LNCaP clone FGC (cell line): Measurements from ENCODE around the gene NEB.

Experiments used
- DNase-seq: peaks from one replicate; pipeline ENCODE4 v3.0.0-alpha.2; 2011; ENCODE audit warnings: low read depth
- H3K4me3 ChIP-seq: 2 replicates; pipeline ENCODE4 v1.5.1; 2011; ENCODE audit warnings: mild to moderate bottlenecking, low read depth, low read length, control low read depth
- TF ChIP-seq, protein P1 (sequence below): IDR thresholded peaks from 2 replicates; pipeline ENCODE4 v1.5.1; 2012; ENCODE audit warnings: mild to moderate bottlenecking; ENCODE audit not compliant: control insufficient read depth, insufficient read depth; ENCODE audit errors: extremely low read depth

NEB gene

DNA sequence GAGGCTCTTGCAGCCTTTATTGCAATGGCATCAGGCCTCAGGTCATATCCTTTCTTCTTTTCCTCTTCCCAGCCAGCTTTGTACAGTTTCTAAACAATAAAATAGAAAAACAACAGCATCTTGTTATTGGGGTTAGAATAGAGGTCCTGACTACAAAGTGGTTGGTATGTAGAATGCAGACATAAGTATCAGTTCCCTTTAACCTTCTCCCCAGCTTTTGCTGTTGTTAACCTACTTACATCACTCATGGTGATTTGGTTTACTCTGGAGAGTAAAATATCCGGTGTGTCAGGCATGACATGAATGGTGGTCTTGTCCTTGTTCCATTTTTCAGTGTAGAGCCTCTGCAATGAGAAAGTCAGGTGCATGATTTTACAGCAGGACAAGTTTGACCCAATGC, 69.8 kb downstream of the NEB start:
- TF ChIP-seq, protein P1, sequence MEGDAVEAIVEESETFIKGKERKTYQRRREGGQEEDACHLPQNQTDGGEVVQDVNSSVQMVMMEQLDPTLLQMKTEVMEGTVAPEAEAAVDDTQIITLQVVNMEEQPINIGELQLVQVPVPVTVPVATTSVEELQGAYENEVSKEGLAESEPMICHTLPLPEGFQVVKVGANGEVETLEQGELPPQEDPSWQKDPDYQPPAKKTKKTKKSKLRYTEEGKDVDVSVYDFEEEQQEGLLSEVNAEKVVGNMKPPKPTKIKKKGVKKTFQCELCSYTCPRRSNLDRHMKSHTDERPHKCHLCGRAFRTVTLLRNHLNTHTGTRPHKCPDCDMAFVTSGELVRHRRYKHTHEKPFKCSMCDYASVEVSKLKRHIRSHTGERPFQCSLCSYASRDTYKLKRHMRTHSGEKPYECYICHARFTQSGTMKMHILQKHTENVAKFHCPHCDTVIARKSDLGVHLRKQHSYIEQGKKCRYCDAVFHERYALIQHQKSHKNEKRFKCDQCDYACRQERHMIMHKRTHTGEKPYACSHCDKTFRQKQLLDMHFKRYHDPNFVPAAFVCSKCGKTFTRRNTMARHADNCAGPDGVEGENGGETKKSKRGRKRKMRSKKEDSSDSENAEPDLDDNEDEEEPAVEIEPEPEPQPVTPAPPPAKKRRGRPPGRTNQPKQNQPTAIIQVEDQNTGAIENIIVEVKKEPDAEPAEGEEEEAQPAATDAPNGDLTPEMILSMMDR = no peak
- no peak for DNase-seq

DNA sequence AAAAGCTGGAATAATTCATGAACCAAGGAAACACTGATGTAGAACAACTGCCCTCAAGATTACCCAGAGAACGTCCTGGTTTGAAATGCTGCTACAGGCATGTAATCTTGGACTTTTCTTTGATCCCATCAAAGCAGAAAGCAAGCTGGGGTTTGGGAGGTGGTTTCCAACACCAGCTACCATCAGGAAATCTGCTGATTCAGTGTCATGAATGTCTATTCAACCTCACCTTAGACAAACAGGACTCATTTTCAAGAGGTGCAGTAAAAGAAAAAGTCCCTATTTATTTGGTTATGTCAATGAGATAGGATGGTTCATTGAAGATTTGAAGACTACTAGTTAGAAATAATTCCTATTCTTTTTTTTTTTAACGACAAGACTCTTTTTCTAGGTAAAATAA, 72.7 kb downstream of the NEB start:
- H3K4me3 ChIP-seq = no peak overlapping the region
- no peak for DNase-seq
- TF ChIP-seq, protein P1 = no peak

More for the DNA sequence above, 69.8 kb downstream of the NEB start:
- no peak overlapping the region for H3K4me3 ChIP-seq

DNA sequence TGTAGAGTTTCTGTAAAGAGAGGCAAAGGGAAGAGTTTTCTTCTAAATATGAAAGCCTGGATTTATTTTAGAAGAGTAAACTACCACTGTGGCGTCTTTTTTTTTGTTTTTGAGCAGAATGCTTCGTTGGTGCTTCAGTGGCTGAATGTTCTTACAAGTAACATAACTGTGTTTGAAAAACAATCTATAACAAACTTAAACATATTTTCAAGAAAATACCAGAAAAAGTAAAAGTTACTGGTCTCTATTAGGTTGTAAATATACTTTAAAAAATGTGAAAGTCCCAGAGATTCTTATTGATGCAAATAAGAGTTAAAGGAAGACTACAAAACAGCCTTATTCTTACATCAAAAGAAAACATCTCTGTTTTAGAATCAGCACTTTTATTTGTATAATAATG, 76.2 kb downstream of the NEB start:
- TF ChIP-seq, protein P1 = no peak
- no peak for DNase-seq
- no peak overlapping the region for H3K4me3 ChIP-seq

DNA sequence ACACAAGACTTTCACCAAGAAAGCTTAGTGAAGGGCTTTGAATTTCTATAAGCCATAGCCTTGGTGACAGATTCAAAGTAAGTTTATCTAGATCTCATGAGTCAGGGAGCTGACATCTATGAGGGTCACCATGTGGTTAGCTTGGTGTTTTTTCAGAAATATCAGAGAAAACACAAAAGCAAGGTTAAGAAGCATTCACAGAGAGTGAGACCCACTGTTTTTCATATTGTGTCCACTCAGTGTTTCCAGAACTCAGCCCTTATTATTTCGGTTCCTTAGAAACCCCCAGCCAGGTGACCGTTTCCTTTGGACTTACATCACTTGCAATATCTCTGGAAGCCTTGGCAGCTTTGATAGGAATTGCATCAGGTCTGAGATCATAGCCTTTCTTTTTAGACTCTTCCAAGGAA, 76.6 kb downstream of the NEB start:
- H3K4me3 ChIP-seq = no peak overlapping the region
- TF ChIP-seq, protein P1 = no peak
- DNase-seq = no peak

DNA sequence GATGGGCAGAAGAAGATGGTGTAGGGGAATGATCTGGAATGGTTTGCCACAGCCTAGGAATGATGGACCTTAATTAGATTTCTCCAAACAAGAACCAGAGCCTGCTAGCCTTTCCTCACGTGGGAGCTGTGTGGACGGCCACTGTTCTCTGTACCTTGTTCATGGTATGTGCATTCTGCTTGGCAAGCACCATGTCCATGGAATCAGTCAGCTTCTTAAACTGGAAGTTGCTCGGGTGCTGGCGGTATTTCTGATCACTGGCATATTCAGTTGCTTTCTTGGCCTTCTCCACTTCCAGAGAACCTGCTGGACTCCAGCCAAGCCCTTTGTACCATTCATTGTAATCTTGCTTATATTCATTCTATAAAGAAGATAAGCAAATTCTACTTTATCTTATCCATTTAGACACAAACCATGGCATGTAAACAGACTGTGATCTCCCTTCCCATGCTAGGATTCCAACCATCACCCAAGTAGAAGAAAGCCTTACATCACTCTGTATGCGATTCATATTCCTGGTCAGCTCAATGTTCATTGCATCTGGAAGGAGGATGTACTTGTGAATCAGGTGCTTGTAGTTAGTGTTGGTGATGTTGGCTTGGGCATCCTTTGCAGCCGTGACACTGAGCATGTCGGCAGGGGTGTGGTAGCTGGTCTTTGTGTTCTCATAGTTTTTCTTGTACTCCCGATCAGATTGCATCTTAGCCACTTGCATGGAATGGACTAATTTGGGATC, 78.4 kb downstream of the NEB start:
- no peak for DNase-seq

DNA sequence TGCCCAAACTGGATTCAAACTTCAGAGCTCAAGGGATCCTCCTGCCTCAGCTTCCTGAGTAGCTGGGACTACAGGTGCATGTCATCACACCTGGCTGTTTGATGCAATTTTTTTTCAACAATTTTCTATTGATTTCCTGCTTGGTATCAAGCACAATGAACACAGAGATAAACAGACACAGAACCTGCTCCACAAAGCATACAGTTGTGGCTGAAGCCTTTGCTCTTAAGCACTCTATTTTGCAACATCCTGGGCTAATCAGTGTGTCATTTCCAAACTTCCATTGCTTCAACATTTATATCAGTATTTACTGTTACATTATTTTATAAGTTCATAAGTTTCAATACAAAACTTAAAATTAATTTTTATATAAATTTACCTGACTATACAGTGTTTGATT, 79.4 kb downstream of the NEB start:
- DNase-seq = no peak
- TF ChIP-seq, protein P1 = no peak
- no peak overlapping the region for H3K4me3 ChIP-seq

More for the DNA sequence above, 78.4 kb downstream of the NEB start:
- H3K4me3 ChIP-seq = no peak overlapping the region
- TF ChIP-seq, protein P1 = no peak

DNA sequence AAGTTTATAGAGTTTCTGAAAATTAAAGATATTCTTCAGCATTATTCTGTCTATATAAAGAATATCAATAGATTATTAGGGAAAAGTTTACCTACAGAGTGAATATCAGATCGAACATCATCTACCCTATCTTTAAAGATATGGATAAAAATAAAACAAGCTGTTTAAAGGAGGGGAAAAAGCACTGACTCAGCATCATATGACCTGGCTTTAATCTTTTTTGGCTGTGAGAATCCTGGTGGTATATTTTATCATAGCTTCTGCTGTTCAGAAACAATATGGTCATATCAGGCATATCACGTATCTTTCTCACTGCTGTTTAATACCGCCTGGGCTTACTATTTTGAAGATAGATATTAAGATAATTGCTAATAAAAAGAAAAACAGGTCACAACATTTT, 80.2 kb downstream of the NEB start:
- no peak overlapping the region for H3K4me3 ChIP-seq
- DNase-seq = no peak

More for the DNA sequence above, 80.2 kb downstream of the NEB start:
- TF ChIP-seq, protein P1 = no peak
